NCI-H2081 treated with DMSO at 0.1 percent for 48 hours (cell line): Measurements from ENCODE around the gene PLEKHM1.
"Not testable (repeated sequence)": the region's sequence is repeated elsewhere in the genome, so short reads cannot be mapped to it uniquely, and the experiment has no call there.

Source experiments
- DNase-seq: peaks from one replicate; lab custom pipeline; 2025; lab: John Stamatoyannopoulos, UW

The PLEKHM1 gene

GRCh38 chr17:45461524-45462327, 28.8 kb downstream of the PLEKHM1 start:
- not testable (repeated sequence) for DNase-seq

- not testable (repeated sequence) for DNase-seq
Measured at GRCh38 chr17:45460422-45460821, 30.1 kb downstream of the PLEKHM1 start.

DNA sequence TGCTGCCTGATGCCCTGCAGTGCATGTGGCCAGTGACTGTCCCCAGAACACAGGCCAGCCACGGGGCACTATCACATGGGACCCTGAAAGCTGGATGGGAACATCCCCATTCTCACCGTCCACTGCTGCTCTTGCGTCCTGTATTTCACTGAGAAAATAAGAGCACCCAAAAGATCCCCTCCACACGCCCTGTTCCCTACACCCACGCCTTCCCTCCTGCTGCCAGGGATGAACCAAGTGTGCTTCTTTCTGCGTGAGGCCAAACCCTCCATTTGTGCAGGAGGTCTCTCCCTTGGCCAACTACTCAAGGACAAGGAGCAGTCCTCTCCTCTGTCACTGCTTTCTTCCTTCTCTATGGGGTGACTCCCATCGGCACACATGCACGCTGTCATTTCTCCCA, 36.2 kb downstream of the PLEKHM1 start:
- not testable (repeated sequence) for DNase-seq

GRCh38 chr17:45453731-45454130, 36.8 kb downstream of the PLEKHM1 start:
- not testable (repeated sequence) for DNase-seq

DNA sequence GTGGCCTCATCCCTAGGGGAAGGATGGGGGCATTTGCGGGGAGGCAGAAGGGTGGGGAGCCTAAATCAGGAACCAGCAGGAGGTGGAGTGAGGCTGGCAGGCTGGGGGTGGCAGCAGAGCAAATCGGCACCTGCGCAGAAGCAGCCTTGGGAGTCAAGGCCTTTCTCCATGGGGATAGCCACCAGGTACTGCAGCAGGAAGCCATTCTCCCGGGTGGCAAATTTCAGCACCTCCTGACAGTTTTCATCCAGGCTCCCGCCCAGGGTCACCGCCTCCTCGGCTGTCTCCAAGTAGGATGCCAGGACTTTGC, 37.3 kb downstream of the PLEKHM1 start:
- DNase-seq = not testable (repeated sequence)

DNA sequence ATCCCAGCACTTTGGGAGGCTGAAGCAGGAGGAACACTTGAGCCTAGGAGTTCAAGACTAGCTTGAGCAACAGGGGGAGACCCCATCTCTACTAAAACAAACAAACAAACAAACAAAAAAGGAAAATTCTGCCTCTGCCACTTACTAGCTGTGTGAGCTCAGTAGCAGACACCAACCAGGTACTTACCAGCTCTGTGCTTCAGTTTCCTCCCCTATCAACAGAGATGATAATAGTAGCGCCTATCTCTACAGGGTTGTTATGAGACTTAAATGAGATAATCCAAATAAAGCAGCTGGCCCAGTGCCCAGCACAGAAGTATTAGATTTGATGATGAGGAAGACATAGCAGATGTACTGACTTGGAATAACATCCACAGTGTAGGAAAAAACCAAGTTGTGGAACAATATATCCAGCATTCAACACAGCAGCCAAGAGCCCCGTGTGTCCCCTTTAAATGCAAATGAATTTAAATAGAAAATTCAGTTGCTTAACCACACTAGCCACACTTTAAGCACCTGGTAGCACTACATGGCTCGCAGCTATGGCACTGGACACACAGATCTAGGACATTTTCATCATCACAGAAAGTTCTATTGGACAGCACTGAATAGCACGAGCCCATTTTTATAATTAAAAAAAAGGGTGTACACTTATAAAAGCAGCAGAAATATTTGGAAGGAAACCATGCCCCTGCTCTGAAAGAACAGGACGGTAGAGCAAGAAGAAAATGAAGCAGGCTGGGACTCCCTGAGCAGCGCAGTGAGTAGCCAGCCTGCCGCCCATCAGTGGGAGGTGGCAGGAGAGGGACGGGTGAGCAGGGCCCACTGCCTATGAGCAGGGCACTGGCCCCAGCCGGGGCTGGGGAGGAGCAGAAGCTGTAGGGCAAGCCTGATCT, 37.9 kb downstream of the PLEKHM1 start:
- DNase-seq = not testable (repeated sequence)

- not testable (repeated sequence) for DNase-seq
Measured at GRCh38 chr17:45451660-45452059, 38.9 kb downstream of the PLEKHM1 start.

DNA sequence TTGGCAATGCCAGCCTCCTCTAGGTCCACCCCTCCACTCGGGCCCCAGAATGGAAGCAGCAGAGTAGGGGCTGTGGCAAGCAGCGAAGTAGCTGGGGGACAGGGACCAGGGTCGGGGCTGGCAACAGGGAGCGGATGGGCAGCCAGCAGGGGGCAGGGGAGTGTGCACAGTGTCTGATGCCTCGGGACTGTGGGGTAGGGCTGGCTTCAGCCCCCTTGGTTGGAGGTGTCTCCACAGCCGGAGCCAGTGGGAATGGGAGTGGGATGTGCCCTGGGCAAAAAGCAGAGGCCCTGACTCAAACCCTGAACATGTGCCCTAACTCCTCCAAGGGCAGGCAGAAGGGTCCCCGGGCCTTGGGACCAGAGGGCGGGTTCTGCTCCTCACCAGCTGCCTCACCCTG, 39.4 kb downstream of the PLEKHM1 start:
- no peak for DNase-seq

DNA sequence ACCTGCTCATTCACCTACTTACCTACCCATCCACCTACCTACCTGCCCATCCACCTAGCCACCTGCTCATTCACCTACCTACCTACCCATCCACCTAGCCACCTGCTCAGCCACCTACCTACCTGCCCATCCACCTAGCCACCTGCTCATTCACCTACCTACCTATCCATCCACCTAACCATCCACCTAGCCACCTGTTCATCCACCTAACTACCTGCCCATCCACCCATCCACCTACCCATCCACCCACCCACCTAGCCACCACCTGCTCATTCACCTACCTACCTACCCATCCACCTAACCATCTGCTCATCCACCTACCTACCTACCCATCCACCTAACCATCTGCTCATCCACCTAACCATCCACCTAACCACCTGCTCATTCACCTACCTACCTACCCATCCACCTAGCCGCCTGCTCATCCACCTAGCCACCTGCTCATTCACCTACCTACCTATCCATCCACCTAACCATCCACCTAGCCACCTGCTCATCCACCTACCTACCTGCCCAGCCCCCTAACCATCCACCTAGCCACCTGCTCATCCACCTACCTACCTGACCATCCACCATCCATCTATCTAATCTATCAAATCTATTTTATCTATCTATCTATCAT, 40.7 kb downstream of the PLEKHM1 start:
- DNase-seq = not testable (repeated sequence)

GRCh38 chr17:45449260-45449659, 41.3 kb downstream of the PLEKHM1 start:
- not testable (repeated sequence) for DNase-seq

- not testable (repeated sequence) for DNase-seq
Measured at GRCh38 chr17:45448483-45448882, 42.0 kb downstream of the PLEKHM1 start.

GRCh38 chr17:45448066-45448465, 42.5 kb downstream of the PLEKHM1 start:
- not testable (repeated sequence) for DNase-seq

GRCh38 chr17:45447650-45448049, 42.9 kb downstream of the PLEKHM1 start:
- not testable (repeated sequence) for DNase-seq

DNA sequence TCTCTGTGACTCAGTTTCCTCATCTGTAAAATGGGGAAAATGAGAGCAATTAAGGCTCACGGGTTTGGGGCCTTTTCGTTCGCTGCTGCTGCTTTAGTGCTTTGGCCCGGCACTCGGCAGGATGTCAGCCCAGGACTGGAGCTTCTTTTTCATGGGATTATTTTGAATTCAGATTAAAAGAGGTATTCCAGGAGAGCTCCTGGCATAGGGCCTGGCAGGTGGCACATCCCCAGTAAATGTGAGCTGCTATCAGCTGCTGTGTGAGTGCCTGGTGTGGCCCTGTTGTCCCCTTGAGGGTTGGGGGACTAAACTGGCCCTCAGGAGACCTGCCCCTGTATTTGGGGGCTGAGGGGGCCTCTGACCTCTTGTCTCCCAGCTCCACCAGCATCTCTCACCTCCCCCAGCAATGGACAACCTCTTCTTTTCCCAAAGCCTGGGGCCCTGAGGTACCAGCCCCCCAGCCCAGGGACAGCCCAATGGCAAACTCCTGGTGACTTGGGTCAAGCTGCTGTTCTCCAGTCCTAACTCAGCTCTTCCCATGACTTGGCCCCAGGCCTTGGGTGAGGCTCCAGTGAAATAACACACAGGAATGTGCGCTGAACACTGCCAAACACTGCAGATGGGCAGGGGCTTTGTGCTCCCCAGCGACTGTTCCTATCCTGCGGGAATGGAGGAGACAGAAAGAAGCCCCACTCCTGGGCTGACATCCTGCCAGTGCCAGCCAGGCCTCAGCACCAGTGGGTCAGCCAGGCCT, 43.5 kb downstream of the PLEKHM1 start:
- not testable (repeated sequence) for DNase-seq

- not testable (repeated sequence) for DNase-seq
Measured at GRCh38 chr17:45445901-45446743, 44.4 kb downstream of the PLEKHM1 start.

GRCh38 chr17:45444856-45445820, 45.4 kb downstream of the PLEKHM1 start:
- DNase-seq = not testable (repeated sequence)

DNA sequence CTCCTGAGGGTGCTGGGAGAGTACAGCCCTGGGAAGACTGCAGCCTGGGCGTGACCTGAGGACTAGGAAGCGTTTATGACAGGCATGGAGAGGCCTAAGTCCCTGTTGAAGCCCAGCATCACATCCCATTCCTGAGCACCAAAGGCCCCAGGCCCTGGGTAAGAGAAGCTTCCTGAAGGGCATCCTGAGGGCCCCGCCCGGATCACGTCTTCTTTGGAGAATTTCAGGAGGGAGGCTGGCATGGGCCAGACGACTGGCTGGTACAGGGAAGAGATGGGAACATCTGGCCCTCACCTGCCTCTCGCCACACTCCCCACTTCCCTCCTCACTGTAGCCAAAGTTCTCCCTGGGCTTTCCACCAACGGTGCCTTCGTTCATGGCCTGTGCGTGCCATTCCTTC, 46.2 kb downstream of the PLEKHM1 start:
- not testable (repeated sequence) for DNase-seq

GRCh38 chr17:45443371-45444260, 46.9 kb downstream of the PLEKHM1 start:
- not testable (repeated sequence) for DNase-seq
